Epidermal melanocyte (primary cell): ENCODE data around the gene PBX4.

Source experiments
- DNase-seq: peaks from one replicate; pipeline ENCODE4 v3.0.0; 2011; ENCODE audit warnings: low spot score; ENCODE audit not compliant: insufficient read length

PBX4 gene

GRCh38 chr19:19558636-19559035 is 59.9 kb downstream of the PBX4 start:
- DNase-seq, result no peak

DNA sequence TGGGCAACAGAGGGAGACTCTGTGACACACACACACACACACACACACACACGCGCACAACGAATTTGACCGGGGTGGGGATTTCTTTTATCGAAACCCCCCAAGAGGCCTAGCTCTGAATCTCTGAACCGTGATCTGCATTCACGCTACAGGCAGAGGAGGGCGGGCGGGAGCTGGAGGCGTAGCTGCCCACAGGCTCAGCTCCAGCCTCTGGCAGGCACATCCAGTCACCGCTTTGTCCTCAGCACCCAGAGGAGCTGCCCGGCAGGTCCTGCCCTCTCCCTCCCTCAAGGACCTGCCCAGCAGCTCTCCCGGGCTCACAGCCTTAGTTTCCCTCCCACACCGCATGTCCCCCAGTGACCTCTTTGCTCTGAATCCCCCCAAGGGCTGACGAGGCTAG is 60.4 kb downstream of the PBX4 start:
- no peak for DNase-seq

GRCh38 chr19:19554074-19555023 is 64.1 kb downstream of the PBX4 start:
- no peak for DNase-seq

- DNase-seq, result no peak
Measured at GRCh38 chr19:19553670-19554069, 64.8 kb downstream of the PBX4 start.

DNA sequence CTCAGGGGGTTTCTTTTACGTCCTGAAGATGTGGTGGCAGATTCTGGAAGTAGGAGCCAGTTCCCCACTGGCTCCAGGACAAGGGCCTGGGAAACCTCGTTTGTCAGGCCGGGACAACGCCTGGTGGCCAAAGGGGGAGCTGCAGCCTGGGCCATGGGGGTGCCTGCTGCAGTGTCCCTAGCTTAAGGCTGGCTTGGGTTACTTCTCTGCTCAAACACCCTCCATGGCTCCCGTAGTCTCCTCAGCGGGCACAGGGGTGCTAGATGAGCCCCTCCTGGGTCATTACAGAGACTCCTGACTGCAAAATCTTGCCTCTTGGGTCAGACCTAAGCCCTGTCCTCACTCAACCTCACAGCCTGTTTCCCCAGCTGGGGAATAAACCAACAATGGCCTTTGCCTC is 65.7 kb downstream of the PBX4 start:
- no peak for DNase-seq

DNA sequence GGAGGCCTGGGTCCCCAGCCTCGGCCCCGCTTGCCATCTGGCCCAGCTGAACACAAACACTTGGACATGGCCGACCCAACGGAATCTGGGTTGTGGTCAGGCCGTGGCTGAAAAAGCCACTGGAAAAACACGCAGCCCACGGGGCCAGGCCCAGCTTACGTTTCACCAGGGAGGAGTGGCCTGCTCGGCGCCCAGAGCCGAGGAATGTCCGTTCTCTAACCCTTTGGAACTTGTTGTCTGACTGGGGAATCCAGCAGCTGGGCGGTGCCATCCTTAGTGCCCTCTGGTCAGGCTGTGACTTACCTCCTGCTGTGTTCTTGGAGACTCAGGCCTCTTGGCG is 66.7 kb downstream of the PBX4 start:
- DNase-seq, result no peak

DNA sequence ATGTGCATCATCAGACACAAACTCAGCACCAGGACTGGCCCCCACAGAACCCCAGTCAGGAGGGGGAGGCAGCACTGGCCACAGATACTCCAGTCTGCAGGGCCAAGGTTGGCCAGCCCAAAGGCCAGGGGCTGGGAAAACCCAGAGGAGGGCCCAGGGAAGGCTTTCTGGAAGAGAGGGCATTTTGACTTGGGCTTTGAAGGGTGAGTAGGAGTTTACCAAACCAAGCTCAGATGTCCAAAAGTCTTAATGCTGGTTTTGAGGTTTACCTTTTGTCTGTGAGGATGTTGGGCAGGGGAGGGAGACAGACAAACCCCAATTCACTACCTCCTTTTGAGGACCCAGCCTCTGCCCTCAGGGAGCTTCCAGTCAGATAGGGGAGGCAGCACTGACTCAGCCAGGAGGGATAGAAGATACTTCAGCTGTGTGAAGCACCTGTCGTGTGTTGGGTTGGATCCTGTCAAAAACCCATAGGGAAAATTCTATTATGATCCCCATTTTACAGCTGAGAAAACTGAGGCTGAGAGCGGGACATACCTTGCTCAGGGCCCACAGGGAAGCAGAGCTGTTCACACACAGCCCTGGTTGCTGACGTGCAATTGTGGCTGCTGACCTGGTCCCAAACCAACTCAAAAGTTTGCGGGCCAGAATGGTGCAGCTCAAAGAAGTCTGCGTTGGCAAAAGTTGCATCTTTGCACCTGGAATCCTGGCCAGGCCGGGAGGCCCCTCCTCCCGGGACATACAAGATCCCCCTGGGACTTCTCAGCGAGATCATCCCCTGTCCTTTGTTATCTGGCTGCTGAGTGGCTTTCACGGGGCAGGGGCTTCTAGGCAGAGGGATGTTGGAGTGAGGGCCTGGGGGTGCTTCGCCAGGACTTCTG is 67.3 kb downstream of the PBX4 start:
- no peak for DNase-seq

GRCh38 chr19:19550485-19550929 is 68.0 kb downstream of the PBX4 start:
- DNase-seq, result no peak

- no peak for DNase-seq
Measured at GRCh38 chr19:19549804-19550464, 68.6 kb downstream of the PBX4 start.

GRCh38 chr19:19548915-19549759 is 69.3 kb downstream of the PBX4 start:
- DNase-seq, result no peak

DNA sequence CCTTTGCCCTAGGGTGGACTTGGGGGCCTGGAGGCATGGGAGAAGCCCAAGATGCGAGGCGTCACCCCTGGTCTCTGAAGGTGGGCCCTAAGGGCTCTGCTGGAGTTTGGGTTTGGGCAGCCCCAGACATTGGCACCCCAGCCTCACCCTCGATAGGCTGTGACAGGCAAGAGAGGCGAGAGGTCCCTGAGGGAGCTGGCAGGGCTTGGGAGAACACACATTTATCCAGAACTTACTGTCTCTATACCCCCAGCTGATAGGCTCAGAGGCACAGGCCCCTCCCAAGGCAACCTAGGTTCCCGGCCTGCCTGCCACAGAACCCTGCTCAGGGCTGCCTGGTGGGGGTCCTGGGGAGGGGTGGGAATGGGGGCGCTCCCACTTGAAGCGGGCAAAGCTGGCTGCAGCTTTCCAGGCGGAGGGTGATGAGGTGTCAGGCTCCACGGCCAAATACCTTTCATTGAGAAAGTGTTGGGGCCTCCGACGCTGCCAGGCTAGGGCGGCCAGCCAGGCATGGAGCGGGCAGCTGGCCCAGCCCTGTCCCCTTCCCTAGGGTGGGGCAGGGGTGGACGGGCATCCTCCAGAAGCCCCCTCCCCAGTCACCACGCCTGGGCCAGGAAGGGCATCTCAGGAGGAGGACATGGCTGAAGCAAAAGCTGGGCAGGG is 70.7 kb downstream of the PBX4 start:
- no peak for DNase-seq

GRCh38 chr19:19546751-19547162 is 71.7 kb downstream of the PBX4 start:
- no peak for DNase-seq

DNA sequence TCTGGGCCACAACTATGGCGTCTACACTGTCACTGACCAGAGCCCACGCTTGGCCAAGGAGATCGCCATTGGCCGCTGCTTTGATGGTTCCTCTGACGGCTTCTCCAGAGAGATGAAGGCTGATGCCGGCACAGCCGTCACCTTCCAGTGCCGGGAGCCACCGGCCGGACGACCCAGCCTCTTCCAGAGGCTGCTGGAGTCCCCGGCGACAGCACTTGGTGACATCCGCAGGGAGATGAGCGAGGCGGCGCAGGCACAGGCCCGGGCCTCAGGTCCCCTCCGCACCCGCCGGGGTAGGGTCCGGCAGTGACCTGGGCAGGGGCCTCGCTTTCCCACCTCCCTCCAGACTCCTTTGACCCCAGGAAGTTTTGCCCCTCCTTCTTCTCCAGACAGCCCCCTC is 72.8 kb downstream of the PBX4 start:
- DNase-seq, result no peak

GRCh38 chr19:19544954-19545591 is 73.4 kb downstream of the PBX4 start:
- DNase-seq, result no peak

DNA sequence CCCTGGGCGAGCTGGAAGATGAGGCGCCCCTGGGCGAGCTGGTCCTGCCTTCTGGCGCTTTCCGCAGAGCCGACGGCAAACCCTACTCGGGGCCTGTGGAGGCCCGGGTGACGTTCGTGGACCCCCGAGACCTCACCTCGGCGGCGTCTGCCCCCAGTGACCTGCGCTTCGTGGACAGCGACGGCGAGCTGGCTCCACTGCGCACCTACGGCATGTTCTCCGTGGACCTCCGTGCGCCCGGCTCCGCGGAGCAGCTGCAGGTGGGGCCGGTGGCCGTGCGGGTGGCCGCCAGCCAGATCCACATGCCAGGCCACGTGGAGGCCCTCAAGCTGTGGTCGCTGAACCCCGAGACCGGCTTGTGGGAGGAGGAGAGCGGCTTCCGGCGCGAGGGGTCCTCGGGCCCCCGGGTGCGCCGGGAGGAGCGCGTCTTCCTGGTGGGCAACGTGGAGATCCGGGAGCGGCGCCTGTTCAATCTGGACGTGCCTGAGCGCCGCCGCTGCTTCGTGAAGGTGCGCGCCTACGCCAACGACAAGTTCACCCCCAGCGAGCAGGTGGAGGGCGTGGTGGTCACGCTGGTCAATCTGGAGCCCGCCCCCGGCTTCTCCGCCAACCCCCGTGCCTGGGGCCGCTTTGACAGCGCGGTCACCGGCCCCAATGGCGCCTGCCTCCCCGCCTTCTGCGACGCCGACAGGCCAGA is 74.1 kb downstream of the PBX4 start:
- DNase-seq, result no peak

- DNase-seq, result no peak
Measured at GRCh38 chr19:19543640-19544039, 74.8 kb downstream of the PBX4 start.

DNA sequence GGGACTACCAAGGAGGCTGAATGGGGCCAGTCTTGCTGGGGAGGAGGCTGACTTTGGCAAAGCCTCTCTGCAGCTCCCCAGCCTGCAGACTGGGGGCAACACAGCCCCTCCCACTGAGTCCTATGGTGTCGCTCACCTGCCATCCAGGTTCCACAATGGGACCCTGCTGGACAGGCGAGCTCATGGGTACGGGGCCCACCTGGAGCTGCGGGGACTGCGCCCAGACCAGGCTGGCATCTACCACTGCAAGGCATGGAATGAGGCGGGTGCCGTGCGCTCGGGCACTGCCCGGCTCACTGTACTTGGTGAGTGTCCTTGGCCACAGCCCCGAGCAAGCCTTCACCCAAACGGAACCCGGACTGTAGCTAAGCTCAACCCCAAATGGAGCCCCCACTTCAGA is 75.4 kb downstream of the PBX4 start:
- DNase-seq, result no peak

DNA sequence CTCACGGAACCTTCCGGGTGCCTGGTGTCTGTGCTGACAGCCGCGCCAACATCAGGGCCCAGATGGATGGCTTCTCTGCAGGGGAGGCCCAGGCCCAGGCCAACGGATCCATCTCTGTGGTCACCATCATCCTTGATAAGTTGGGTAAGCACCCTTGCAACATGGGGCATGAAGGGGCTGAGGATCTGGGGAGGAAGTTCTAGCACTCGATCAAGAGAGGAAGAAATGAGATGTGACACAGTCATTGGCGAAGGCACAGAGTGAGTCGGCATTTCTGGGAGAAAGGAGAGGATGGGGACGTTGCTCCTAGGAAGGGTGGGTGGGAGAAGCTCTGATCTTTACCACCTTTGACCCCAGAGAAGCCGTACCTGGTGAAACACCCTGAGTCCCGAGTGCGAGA is 76.0 kb downstream of the PBX4 start:
- no peak for DNase-seq

DNA sequence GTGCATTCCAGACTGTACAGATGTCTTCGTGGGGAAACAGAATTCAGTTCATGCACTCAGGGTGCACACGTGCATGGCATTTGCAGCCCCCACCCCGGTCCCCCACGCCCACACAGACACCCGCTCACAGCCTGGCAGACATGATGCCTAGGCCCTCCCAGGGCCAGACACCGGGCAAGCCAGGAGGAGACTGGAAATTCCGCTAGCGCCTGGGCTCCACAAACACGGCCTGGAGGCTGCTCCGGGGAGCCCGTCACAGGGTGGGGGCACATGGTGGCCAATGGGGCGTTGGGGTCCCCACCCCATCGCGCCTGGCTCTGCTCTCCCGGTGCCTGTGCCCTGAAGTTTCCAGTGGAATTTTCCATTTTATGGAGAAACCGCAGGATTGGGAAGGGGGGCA is 76.9 kb downstream of the PBX4 start:
- DNase-seq, result no peak
